ENCODE measurements around the gene ADARB2. TPM values are rescaled to one million over a fixed set of nuclear protein-coding genes. Genes with fewer than 3 reads are reported as not detected.

The ADARB2 gene
- total RNA-seq, 3 donors from 2014 or later, result 0.31 to 4.2 TPM; not detected in 1

- DNase-seq, result no peak
- Histone ChIP-seq H3K9me3 (no peaks in the 10 kb centered on the region), H3K4me3 (no peak overlapping the region), H3K36me3 (ENCODE audit: low read depth) (no peaks in the 10 kb centered on the region), H3K4me1 (ENCODE audit: low read depth) (no peaks in the 10 kb centered on the region)
- intact Hi-C loops (cut with DNase I, micrococcal nuclease), result no loop called here
- TF ChIP-seq CTCF (IDR thresholded peaks at IDR 0.05), result no peak
- no peak for ATAC-seq
These were observed 238.5 kb downstream of the ADARB2 start for GRCh38 chr10:1498746-1499358.

GRCh38 chr10:1495915-1496517 is 241.3 kb downstream of the ADARB2 start:
- H3K36me3 ChIP-seq (ENCODE audit: low read depth), result no peaks in the 10 kb centered on the region
- no peak overlapping the region for H3K4me3 ChIP-seq
- H3K9me3 ChIP-seq, result no peaks in the 10 kb centered on the region
- intact Hi-C loops (cut with DNase I, micrococcal nuclease), result no loop called here
- no peak for TF ChIP-seq CTCF (IDR thresholded peaks at IDR 0.05)
- H3K4me1 ChIP-seq (ENCODE audit: low read depth), result no peaks in the 10 kb centered on the region
- ATAC-seq (no peak), DNase-seq (no peak)

GRCh38 chr10:1492641-1493040 is 244.7 kb downstream of the ADARB2 start:
- no peak for ATAC-seq
- TF ChIP-seq CTCF (IDR thresholded peaks at IDR 0.05), result no peak
- Histone ChIP-seq H3K36me3 (ENCODE audit: low read depth) (no peaks in the 10 kb centered on the region), H3K9me3 (no peaks in the 10 kb centered on the region), H3K4me3 (no peak overlapping the region), H3K4me1 (ENCODE audit: low read depth) (no peaks in the 10 kb centered on the region)
- DNase-seq, result no peak
- intact Hi-C loops (cut with DNase I, micrococcal nuclease), result no loop called here

- Histone ChIP-seq H3K36me3 (ENCODE audit: low read depth) (no peaks in the 10 kb centered on the region), H3K4me3 (no peak overlapping the region), H3K9me3 (no peaks in the 10 kb centered on the region), H3K4me1 (ENCODE audit: low read depth) (no peaks in the 10 kb centered on the region)
- no peak for TF ChIP-seq CTCF (IDR thresholded peaks at IDR 0.05)
- no peak for DNase-seq
- ATAC-seq, result no peak
- intact Hi-C loops (cut with DNase I, micrococcal nuclease), result no loop called here
These were observed 245.4 kb downstream of the ADARB2 start for GRCh38 chr10:1491901-1492300.

GRCh38 chr10:1489801-1490200 is 247.5 kb downstream of the ADARB2 start:
- TF ChIP-seq CTCF (IDR thresholded peaks at IDR 0.05), result no peak
- H3K9me3 ChIP-seq, result no peaks in the 10 kb centered on the region
- no peak overlapping the region for H3K4me3 ChIP-seq
- no peaks in the 10 kb centered on the region for H3K4me1 ChIP-seq (ENCODE audit: low read depth)
- intact Hi-C loops (cut with DNase I, micrococcal nuclease), result no loop called here
- H3K36me3 ChIP-seq (ENCODE audit: low read depth), result no peaks in the 10 kb centered on the region
- no peak for ATAC-seq
- DNase-seq, result no peak
